Hypothalamus (tissue), 51 donors: ENCODE data around the gene IFNG.
"Not testable (repeated sequence)": the region's sequence is repeated elsewhere in the genome, so short reads cannot be mapped to it uniquely, and the experiment has no call there.

Source experiments
- DNase-seq, 51 donors: peaks; one replicate each; lab custom pipeline; 2025; lab: John Stamatoyannopoulos, UW

Gene IFNG

GRCh38 chr12:68159681-68160304, at the start of gene IFNG:
Gene IFNG, minus strand, starts transcription at chr12:68159740. Its CDS starts 125 bp downstream, at chr12:68159615.
- DNase-seq: no peak

- not testable (repeated sequence) for DNase-seq
Measured at GRCh38 chr12:68209048-68209728, 49.6 kb upstream of the IFNG start.

- no peak for DNase-seq
Measured at GRCh38 chr12:68207276-68207675, 47.7 kb upstream of the IFNG start.

- DNase-seq: no peak
Measured at GRCh38 chr12:68206446-68206845, 46.9 kb upstream of the IFNG start.

- no peak for DNase-seq
Measured at GRCh38 chr12:68203460-68203875, 43.9 kb upstream of the IFNG start.

- no peak for DNase-seq
Measured at GRCh38 chr12:68200854-68201253, 41.3 kb upstream of the IFNG start.

GRCh38 chr12:68199127-68199526, 39.6 kb upstream of the IFNG start:
- DNase-seq: no peak

GRCh38 chr12:68198507-68199086, 39.1 kb upstream of the IFNG start:
- no peak for DNase-seq

GRCh38 chr12:68190301-68190700, 30.8 kb upstream of the IFNG start:
- DNase-seq: no peak

- no peak for DNase-seq
Measured at GRCh38 chr12:68189821-68190242, 30.3 kb upstream of the IFNG start.

GRCh38 chr12:68185598-68185997, 26.1 kb upstream of the IFNG start:
- no peak for DNase-seq

- no peak for DNase-seq
Measured at GRCh38 chr12:68180792-68181744, 21.5 kb upstream of the IFNG start.

GRCh38 chr12:68178774-68179439, 19.4 kb upstream of the IFNG start:
- DNase-seq: no peak

- DNase-seq: no peak
Measured at GRCh38 chr12:68178184-68178583, 18.6 kb upstream of the IFNG start.

- DNase-seq: no peak
Measured at GRCh38 chr12:68177562-68177961, 18.0 kb upstream of the IFNG start.

GRCh38 chr12:68176257-68176656, 16.7 kb upstream of the IFNG start:
- no peak for DNase-seq

- DNase-seq: no peak
Measured at GRCh38 chr12:68175557-68176061, 16.1 kb upstream of the IFNG start.

GRCh38 chr12:68174761-68175160, 15.2 kb upstream of the IFNG start:
- DNase-seq: not testable (repeated sequence)

GRCh38 chr12:68173792-68174191, 14.3 kb upstream of the IFNG start:
- DNase-seq: no peak

GRCh38 chr12:68170726-68171125, 11.2 kb upstream of the IFNG start:
- no peak for DNase-seq
